Ectodermal cell (in vitro differentiated cells): ENCODE results near the gene RNF31. TPM values are rescaled to one million over a fixed set of nuclear protein-coding genes. Genes with fewer than 3 reads are reported as not detected.
"Not testable (repeated sequence)": the region's sequence is repeated elsewhere in the genome, so short reads cannot be mapped to it uniquely, and the experiment has no call there.

ENCODE experiments used
- H3K27ac ChIP-seq: 2 replicates; pipeline ENCODE4 v1.7.0; 2013; ENCODE audit warnings: mild to moderate bottlenecking, low read depth, low read length; ENCODE audit not compliant: insufficient read depth, poor library complexity, severe bottlenecking
- H3K27me3 ChIP-seq: 2 replicates; pipeline ENCODE4 v1.7.0; 2013; ENCODE audit warnings: mild to moderate bottlenecking, low read length; ENCODE audit not compliant: insufficient read depth, control insufficient read depth, poor library complexity, severe bottlenecking
- H3K36me3 ChIP-seq: one replicate; pipeline ENCODE4 v1.7.0; 2013; ENCODE audit warnings: low read length; ENCODE audit not compliant: control insufficient read depth, insufficient read depth
- H3K4me1 ChIP-seq: one replicate; pipeline ENCODE4 v1.7.0; 2013; ENCODE audit warnings: low read length; ENCODE audit not compliant: control insufficient read depth, insufficient read depth
- H3K4me3 ChIP-seq: 2 replicates; pipeline ENCODE4 v1.7.0; 2013; ENCODE audit warnings: low read depth, low read length, control low read depth; ENCODE audit not compliant: insufficient read depth
- H3K9me3 ChIP-seq: 2 replicates; pipeline ENCODE4 v1.7.0; 2013; ENCODE audit warnings: mild to moderate bottlenecking, low read length, moderate library complexity; ENCODE audit not compliant: control insufficient read depth
- WGBS, 2 experiments: methylation state at CpG; one replicate each; pipeline ENCODE4 v1.1.7; 2013; ENCODE audit warnings: missing lambda C conversion rate in 2 of 2; 5-methylcytosine and 5-hydroxymethylcytosine counted together
- polyA plus RNA-seq, 4 experiments: library from polyadenylated mRNA; stranded (reverse); fragments of 50-300 nt; gene quantifications; one replicate each; pipeline ENCODE4 v1.2.3, GENCODE V29; 2013

RNF31 gene
- 61.6 TPM for polyA plus RNA-seq (2013, experiment 1 of 4)
- polyA plus RNA-seq (2013, experiment 2 of 4): 73.2 TPM
- 36.6 TPM for polyA plus RNA-seq (2013, experiment 3 of 4)
- 54.3 TPM for polyA plus RNA-seq (2013, experiment 4 of 4)

- H3K9me3 ChIP-seq: no peaks in the 10 kb centered on the region
- peak within 1 kb of the TSS; percentile 90 for H3K27ac ChIP-seq
- no peaks in the 10 kb centered on the region for H3K27me3 ChIP-seq
- peaks cover 4% of the 10 kb centered on the region for H3K4me1 ChIP-seq
- 0 to 1% methylated on average over 57 of the region's 57 CpGs for WGBS, 2 experiments
- peaks cover 26% of the 10 kb centered on the region for H3K36me3 ChIP-seq
- H3K4me3 ChIP-seq: peak within 1 kb of the TSS; percentile 92
Measured at GRCh38 chr14:24146978-24147760, at the start of gene RNF31. TSS of gene RNF31 (plus strand) at chr14:24147498. CDS start at chr14:24147699, 201 bp downstream.

- no peaks in the 10 kb centered on the region for H3K36me3 ChIP-seq
- 95% methylated on average over 16 of the region's 16 CpGs for WGBS, 2 experiments
- peaks cover 3% of the 10 kb centered on the region for H3K27me3 ChIP-seq
- H3K4me1 ChIP-seq: peaks cover 8% of the 10 kb centered on the region
- H3K4me3 ChIP-seq: no peak overlapping the region
- no peak overlapping the region for H3K27ac ChIP-seq
- no peaks in the 10 kb centered on the region for H3K9me3 ChIP-seq
Measured at GRCh38 chr14:24098229-24098926, 48.9 kb upstream of the RNF31 start.

GRCh38 chr14:24098927-24099813, 48.1 kb upstream of the RNF31 start:
- Histone ChIP-seq H3K36me3 (no peaks in the 10 kb centered on the region), H3K4me3 (no peak overlapping the region), H3K27ac (no peak overlapping the region), H3K27me3 (peaks cover 3% of the 10 kb centered on the region), H3K4me1 (peaks cover 8% of the 10 kb centered on the region), H3K9me3 (no peaks in the 10 kb centered on the region)
- WGBS, 2 experiments: 90 to 92% methylated on average over 17 of the region's 17 CpGs

GRCh38 chr14:24100197-24100981, 46.9 kb upstream of the RNF31 start:
- Histone ChIP-seq H3K9me3 (no peaks in the 10 kb centered on the region), H3K27ac (no peak overlapping the region), H3K4me3 (no peak overlapping the region), H3K27me3 (no peaks in the 10 kb centered on the region), H3K36me3 (no peaks in the 10 kb centered on the region), H3K4me1 (peaks cover 1% of the 10 kb centered on the region)
- WGBS, 2 experiments: 87 to 94% methylated on average over 4 of the region's 4 CpGs

- Histone ChIP-seq H3K27me3 (no peaks in the 10 kb centered on the region), H3K4me1 (no peaks in the 10 kb centered on the region), H3K4me3 (no peak overlapping the region), H3K9me3 (no peaks in the 10 kb centered on the region), H3K36me3 (no peaks in the 10 kb centered on the region), H3K27ac (no peak overlapping the region)
- 87 to 96% methylated on average over 3 of the region's 3 CpGs for whole genome bisulfite sequencing, 2 experiments
Measured at GRCh38 chr14:24100982-24101494, 46.3 kb upstream of the RNF31 start.

DNA sequence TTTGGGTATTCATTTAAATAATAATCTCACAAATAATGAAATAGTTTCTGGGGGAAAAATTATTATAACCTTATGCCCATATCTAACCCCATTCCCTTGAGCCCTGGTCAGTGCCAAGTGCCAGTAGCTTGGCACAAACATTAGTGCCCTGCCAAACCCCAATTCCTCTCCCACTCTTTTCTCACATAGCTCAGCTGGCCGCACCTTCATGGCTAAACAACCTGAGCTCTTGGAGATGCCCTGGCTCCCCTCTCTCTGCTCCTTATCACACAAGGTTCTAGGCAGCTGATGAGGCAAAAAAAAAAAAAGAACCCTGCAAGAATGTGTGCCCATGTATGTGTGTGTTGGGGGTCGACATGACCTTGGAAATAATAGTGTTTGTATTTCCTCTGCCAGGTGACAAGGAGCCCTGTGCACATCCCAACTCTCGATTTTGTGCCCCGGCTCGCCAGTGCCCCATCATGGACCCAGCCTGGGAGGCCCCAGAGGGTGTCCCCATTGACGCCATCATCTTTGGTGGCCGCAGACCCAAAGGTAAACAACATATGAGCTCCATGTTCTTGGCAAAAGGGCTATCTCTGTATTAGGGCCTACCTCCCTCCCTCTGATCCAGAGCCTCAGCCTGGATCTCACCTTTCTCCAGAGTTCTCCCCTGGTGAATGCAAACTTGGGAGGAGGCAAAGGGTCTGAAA, 44.8 kb upstream of the RNF31 start:
- H3K36me3 ChIP-seq: no peaks in the 10 kb centered on the region
- no peaks in the 10 kb centered on the region for H3K4me1 ChIP-seq
- WGBS, 2 experiments: 94% methylated on average over 7 of the region's 7 CpGs

DNA sequence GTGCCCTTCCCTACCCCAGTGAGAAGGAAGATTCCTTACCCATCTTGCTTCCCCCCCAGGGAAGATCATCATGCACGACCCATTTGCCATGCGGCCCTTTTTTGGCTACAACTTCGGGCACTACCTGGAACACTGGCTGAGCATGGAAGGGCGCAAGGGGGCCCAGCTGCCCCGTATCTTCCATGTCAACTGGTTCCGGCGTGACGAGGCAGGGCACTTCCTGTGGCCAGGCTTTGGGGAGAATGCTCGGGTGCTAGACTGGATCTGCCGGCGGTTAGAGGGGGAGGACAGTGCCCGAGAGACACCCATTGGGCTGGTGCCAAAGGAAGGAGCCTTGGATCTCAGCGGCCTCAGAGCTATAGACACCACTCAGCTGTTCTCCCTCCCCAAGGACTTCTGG, 43.8 kb upstream of the RNF31 start:
- Histone ChIP-seq H3K27ac (no peak overlapping the region), H3K27me3 (no peaks in the 10 kb centered on the region), H3K36me3 (no peaks in the 10 kb centered on the region), H3K4me1 (no peaks in the 10 kb centered on the region), H3K4me3 (no peak overlapping the region), H3K9me3 (no peaks in the 10 kb centered on the region)
- 95% methylated on average over 13 of the region's 13 CpGs for WGBS, 2 experiments

More for the DNA sequence above, 44.8 kb upstream of the RNF31 start:
- H3K9me3 ChIP-seq: no peaks in the 10 kb centered on the region
- H3K4me3 ChIP-seq: no peak overlapping the region
- no peaks in the 10 kb centered on the region for H3K27me3 ChIP-seq
- H3K27ac ChIP-seq: no peak overlapping the region

DNA sequence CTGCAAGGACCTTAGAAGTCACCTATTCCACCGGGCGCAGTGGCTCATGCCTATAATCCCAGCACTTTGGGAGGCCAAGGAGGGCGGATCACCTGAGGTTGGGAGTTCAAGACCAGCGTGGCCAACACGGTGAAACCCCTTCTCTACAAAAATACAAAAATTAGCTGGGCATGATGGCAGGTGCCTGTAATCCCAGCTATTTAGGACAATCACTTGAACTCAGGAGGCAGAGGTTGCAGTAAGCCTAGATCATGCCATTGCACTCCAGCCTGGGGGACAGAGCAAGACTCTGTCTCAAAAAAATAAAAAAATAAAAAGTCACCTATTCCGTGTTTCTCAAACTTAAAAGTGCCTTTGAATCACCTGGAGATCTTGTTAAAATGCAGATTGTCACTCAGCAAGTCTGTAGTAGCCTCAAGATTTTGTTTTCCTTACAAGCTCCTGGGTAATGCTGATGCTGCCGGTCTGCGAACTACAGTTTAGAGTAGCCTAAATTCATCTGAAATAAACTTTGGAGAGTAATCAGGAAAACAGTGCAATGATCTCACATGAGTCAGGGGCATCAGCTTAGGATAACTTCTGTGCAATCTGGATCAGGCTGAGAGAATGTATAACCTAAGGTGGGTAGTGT, 41.6 kb upstream of the RNF31 start:
- H3K4me3 ChIP-seq, H3K27ac ChIP-seq, H3K27me3 ChIP-seq, H3K36me3 ChIP-seq, H3K9me3 ChIP-seq, H3K4me1 ChIP-seq: not testable (repeated sequence)
- 93% methylated on average over 8 of the region's 8 CpGs for WGBS, 2 experiments
